Stimulated activated CD8-positive, alpha-beta memory T cell treated with anti-CD3 and anti-CD28 coated beads, Interleukin-12 subunit alpha, Interleukin-12 subunit beta, amount 100 ng/mL, for 4 hours (primary cell): ENCODE results near the gene ALPK3.
"Not testable (repeated sequence)": the region's sequence is repeated elsewhere in the genome, so short reads cannot be mapped to it uniquely, and the experiment has no call there.

Source experiments
- DNase-seq: peaks from one replicate; pipeline ENCODE4 v3.0.0-alpha.2; 2020; ENCODE audit warnings: low read depth

ALPK3 gene

GRCh38 chr15:84824260-84825007 is 7.3 kb downstream of the ALPK3 start:
- no peak for DNase-seq

DNA sequence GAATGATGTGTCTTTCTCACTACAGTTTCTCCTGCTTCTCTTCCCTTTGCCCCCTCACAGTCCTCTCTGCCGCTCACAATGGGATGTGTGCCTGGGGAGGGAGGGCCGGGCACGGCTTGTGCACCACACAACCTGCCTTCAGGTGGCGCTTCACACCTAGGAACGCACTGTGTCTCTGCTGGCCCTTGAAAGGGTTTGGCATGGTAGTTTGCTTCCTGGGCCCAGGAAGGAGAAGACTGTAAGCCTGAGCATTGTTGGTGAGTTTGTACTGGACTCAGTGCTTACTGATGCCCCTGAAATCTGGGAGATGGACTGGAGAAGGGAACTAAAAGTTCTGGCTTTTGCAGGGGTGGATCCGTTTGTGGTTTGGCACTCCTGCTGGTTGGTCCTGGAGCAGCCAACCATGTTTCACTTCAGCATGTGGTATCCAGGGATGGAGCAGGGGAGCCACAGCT is 9.2 kb downstream of the ALPK3 start:
- DNase-seq = no peak

DNA sequence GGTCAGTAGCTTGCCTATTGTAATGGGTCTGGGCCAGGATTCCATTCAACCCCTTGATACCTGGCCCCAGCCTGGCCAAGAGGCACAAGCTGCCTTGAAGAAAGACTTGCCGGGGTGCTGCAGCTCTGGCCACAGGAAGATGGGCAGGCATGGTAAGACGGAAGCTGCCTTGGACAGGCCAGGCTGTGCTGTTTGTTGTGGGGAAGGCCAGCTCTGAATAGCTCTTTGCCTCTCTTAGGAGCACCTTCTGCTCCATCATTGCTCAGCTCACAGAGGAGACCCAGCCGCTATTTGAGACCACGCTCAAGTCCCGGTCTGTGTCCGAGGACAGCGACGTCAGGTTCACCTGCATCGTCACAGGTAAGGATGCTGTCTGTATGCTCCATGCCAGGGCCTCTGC is 10.1 kb downstream of the ALPK3 start:
- DNase-seq = no peak

- DNase-seq = no peak
These were observed 11.1 kb downstream of the ALPK3 start for GRCh38 chr15:84828086-84828908.

GRCh38 chr15:84829428-84829827 is 12.3 kb downstream of the ALPK3 start:
- no peak for DNase-seq

DNA sequence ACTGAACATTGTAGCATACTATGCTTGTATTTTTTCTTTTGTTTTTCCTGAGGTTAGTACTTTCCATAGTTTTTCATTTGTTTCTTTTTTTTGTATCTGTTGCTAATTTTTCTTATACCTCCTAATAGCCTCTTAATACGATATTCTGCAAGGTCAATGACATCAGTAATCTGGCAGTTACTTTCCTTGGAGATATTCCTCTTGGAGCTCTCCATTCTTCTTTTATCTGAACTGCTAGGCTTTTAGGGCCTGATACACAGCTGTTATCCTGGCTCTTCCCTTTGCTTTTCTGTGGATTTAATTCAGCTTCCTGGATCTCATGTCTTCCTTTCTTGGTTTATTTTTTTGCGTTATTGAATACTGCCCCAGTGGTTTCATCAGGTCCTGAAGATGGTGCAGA is 12.9 kb downstream of the ALPK3 start:
- no peak for DNase-seq

- DNase-seq = no peak
These were observed 13.9 kb downstream of the ALPK3 start for GRCh38 chr15:84831028-84831427.

- DNase-seq = no peak
These were observed 14.5 kb downstream of the ALPK3 start for GRCh38 chr15:84831613-84832012.

- no peak for DNase-seq
These were observed 15.4 kb downstream of the ALPK3 start for GRCh38 chr15:84832448-84833040.

GRCh38 chr15:84833447-84834228 is 16.5 kb downstream of the ALPK3 start:
- DNase-seq = no peak

- no peak for DNase-seq
These were observed 17.2 kb downstream of the ALPK3 start for GRCh38 chr15:84834229-84834955.

DNA sequence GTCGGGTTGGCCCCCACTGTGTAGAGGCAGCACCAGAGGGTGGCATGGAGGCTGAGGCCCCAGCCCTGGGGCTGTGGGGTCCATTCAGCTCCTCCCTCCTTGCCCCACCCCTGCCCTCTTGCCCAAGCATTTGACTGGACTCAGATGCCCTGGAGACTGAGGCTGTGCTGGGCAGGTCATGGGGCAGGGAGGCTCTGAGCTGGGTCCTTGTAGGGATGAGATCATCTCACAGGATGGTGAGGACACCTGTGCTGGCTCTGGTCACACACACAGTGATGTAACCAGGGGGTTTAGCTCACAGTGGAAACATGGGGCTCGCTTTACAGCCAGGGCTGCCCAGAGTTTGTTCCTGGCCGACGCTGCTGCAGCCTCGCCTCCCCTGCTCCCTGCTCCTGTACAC is 17.8 kb downstream of the ALPK3 start:
- no peak for DNase-seq

DNA sequence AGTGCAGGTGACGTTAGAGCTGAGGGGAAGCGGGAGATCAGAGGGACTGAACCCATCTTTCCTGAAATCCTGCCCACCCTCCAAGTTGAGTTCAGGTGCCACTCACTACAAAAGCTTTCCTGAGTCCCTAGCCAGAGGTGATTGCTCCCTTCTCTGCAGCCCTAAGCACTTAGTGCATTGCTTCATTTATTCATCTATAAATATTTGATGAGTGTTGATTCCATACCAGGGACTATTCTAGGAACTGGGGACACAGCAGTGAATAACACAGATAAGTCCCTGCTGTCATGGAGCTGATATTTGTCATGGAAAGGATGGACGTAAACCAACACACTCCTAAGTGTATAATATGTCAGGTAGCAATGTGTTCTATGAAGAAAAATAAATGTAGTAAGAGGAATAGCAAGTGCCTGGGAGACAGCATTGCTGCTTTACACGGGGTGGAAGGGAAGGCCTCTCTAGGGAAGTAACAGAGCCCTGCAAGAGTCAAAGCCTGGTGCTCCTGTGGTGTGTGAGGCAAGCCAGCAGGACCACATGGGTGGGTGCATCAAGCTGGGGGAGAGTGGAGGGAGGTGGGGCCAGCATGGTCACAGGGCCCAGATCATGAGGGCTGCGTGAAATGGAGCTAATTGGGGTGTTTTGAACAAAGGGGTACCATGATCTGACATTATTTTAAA is 18.6 kb downstream of the ALPK3 start:
- DNase-seq = no peak

DNA sequence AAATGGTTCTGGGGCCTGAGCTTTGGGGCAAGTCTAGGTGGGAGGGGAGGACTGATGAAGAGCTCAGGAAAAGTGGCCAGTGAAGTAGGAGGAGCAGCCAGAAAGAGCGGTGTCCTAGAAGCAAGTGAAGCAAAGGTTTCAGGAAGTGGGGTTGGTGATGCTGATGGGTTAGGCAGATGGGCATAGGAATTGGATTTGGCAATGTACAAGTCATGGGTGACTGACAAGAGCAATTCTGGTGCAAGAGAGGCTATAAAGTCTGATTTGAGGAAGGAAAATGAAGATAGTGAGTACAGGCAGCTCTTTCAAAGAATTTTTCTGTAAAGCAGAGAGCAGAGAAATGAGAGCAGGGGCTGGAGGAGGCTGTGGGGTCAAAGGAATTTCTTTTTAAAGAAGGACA is 19.7 kb downstream of the ALPK3 start:
- no peak for DNase-seq

DNA sequence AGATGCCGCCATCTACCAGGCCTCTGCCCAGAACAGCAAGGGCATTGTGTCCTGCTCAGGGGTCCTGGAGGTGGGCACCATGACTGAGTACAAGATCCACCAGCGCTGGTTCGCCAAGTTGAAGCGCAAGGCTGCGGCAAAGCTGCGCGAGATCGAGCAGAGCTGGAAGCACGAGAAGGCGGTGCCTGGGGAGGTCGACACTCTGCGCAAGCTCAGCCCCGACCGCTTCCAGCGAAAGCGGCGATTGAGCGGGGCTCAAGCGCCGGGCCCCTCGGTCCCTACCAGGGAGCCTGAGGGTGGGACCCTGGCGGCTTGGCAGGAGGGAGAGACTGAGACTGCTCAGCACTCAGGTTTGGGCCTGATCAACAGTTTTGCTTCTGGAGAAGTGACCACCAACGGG is 22.6 kb downstream of the ALPK3 start:
- no peak for DNase-seq

GRCh38 chr15:84840255-84840654 is 23.1 kb downstream of the ALPK3 start:
- DNase-seq = no peak

DNA sequence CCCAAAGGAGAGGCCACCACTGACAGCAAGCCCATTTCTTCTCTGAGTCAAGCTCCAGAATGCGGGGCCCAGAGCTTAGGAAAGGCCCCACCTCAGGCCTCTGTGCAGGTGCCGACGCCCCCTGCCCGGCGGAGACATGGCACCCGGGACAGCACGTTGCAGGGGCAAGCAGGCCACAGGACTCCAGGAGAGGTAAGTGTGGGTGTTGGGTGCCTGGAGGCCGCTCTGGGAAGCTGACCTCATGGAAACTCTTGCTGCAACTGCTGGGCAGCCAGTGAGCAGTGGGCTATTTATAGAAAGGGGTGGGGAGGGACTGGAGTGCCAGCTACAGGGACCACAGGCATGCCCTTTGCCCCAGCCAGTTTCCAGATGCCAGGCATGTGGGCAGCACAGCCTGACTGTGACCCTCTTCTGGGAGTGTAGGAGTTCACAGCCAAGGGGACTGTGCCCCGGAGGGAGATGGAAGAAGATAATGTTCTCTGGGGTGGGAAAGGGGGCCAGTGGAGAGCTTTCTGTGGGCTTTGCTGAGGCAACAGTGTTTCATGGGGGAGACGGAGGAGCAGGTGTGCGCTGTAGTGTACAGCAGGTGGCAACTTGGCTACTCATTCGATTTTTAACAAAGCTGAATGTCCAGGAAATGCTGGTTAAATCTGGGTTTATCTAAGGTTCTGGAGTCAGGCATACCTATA is 23.7 kb downstream of the ALPK3 start:
- no peak for DNase-seq

DNA sequence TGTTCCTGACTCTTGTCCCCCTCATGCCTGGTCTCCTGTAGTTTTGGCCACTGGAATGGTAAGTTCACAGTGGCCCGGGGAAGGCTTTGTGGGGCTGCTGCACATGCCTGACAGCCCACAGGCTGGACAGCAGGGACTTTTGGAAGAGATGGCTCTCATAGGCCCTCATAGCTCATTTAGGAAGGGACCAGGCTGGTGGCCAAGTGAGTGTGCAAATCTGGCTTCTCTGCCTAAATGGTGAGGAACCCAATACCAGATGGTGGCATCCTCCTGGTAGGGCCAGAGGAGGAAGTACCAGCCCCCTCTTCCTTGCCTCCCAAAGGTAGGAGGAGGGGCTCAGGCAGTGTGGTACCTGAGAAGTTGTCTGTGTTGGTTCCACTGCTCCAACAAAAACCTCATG is 25.6 kb downstream of the ALPK3 start:
- no peak for DNase-seq

- no peak for DNase-seq
These were observed 27.8 kb downstream of the ALPK3 start for GRCh38 chr15:84844964-84845363.

DNA sequence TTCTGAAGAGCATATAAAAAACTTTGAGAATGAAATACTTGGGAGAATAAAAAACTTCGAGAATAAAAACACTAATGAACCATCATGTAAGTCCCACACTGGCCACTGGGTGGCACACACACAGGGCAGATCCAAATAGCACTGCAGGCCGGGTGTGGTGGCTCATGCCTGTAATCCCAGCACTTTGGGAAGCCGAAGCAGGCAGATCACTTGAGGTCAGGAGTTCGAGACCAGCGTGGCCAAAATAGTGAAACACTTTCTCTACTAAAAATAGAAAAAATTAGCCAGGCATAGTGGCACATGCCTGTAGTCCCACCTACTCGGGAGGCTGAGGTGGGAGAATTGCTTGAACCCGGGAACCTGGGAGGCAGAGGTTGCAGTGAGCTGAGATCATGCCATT is 28.5 kb downstream of the ALPK3 start:
- DNase-seq = not testable (repeated sequence)
